SK-N-MC (cell line): ENCODE measurements around the gene PRRX1.
A peak's percentile ranks its signal among the peaks of the same experiment; 100 is the strongest.

Experiments
- DNase-seq: peaks from one replicate; pipeline ENCODE4 v3.0.0-alpha.2; 2011; ENCODE audit warnings: low read depth, low spot score
- H3K27ac ChIP-seq: fragments of 200-600 bp; sonication (generic); 2 replicates; pipeline ENCODE4 v1.5.1; 2016; ENCODE audit warnings: mixed run types
- H3K36me3 ChIP-seq: fragments of 200-600 bp; sonication (generic); 2 replicates; pipeline ENCODE4 v1.6.1; 2017; ENCODE audit warnings: antibody characterized with exemption, low read length, mixed read lengths; ENCODE audit not compliant: insufficient read depth
- H3K4me3 ChIP-seq: fragments of 200-600 bp; sonication (generic); 2 replicates; pipeline ENCODE4 v1.5.1; 2016
- H3K9ac ChIP-seq: fragments of 200-600 bp; sonication (generic); 2 replicates; pipeline ENCODE4 v1.8.0; 2017; ENCODE audit warnings: mixed run types, mixed read lengths; ENCODE audit not compliant: insufficient read length
- H3K9me3 ChIP-seq: fragments of 200-600 bp; sonication (generic); 2 replicates; pipeline ENCODE4 v1.6.1; 2017; ENCODE audit warnings: low read depth, mild to moderate bottlenecking, antibody characterized with exemption, low read length, moderate library complexity, mixed read lengths
- EZH2 ChIP-seq: fragments of 200-600 bp; sonication (generic); IDR thresholded peaks from one replicate; pipeline ENCODE4 v1.6.1; 2017; ENCODE audit warnings: antibody characterized with exemption
- FOXP2 ChIP-seq: optimal IDR thresholded peaks from 2 replicates; pipeline ENCODE3; 2011; ENCODE audit warnings: mild to moderate bottlenecking, moderate library complexity; ENCODE audit not compliant: insufficient read depth; ENCODE audit errors: extremely low read length, control extremely low read depth
- POLR2AphosphoS5 ChIP-seq: IDR thresholded peaks from 2 replicates; pipeline ENCODE4 v1.6.1; 2012; ENCODE audit warnings: mild to moderate bottlenecking, low read depth, low read length, borderline replicate concordance

The PRRX1 gene

DNA sequence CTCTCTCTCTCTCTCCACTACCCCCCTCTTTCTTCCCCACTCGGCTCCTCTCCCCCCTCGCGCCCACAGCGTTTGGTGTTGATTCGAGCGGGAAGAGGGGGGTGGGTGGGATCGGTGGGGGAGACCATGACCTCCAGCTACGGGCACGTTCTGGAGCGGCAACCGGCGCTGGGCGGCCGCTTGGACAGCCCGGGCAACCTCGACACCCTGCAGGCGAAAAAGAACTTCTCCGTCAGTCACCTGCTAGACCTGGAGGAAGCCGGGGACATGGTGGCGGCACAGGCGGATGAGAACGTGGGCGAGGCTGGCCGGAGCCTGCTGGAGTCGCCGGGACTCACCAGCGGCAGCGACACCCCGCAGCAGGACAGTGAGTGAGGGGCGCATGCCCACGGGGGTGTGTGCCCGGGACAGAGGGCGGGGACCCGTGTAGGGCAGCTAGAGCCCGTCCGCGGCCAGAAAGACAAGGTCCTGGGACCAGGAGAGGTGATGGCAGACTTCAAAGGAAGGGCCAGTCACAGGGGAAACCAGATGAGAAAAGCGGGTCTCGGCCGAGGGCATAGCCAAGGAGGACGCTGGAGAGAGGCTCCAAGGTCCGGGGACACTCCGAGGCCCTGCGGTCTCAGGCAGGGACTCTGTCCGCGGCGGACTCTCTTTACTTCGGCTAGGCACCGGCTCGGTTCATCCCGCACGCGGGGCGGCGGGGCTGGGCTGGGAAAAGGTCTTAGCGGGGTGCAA is at the start of gene PRRX1:
TSS of gene PRRX1 (plus strand) at position 39 of the 735 bp plus-strand sequence. CDS start at position 127, 88 bp downstream.
- Histone ChIP-seq H3K4me3 (peak within 1 kb of the TSS; percentile 95), H3K36me3 (no peaks in the 10 kb centered on the region), H3K9me3 (no peaks in the 10 kb centered on the region), H3K9ac (peak within 1 kb of the TSS; percentile 85), H3K27ac (peak within 1 kb of the TSS; percentile 92)
- DNase-seq = no peak
- TF ChIP-seq POLR2AphosphoS5 (no peak), FOXP2 (no peak)

DNA sequence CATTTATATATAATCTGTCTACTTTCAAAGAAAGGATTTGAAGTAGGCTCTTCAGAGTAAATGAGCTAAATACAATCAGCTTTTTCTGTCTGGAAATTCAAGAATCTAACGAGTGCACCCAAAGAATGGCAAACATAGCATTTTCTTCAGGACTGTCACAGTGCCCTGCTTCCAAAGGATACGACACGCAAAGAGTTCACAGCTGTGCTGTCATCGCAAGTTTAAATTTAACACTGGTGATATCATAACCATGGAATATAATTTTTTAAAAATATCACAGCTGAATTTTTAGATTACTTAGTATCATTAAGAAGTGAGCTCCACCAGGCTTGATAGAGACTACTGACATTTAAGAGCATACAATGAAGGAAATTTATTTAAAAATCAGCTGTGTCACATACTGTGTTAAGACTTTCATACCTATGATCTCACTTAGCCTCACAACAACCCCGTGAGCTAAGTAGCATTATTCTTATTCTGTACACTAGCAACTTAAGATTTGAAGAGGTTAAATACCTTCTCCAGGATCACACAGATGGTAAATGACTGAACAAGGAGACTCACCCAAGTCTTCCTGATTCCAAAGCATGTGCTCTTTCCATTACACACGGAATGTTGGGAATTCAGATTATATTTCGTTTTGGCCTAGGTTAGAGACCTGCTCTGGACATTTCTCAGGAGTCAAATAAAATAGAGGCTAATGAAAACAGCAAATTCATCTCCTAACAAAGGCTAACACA is 46.2 kb upstream of the PRRX1 start:
- H3K36me3 ChIP-seq = no peaks in the 10 kb centered on the region
- no peak overlapping the region for H3K4me3 ChIP-seq
- H3K9ac ChIP-seq = no peak overlapping the region
- H3K27ac ChIP-seq = no peak overlapping the region
- no peak for DNase-seq
- TF ChIP-seq EZH2 (no peak), FOXP2 (no peak), POLR2AphosphoS5 (no peak)
- no peaks in the 10 kb centered on the region for H3K9me3 ChIP-seq

- Histone ChIP-seq H3K4me3 (no peak overlapping the region), H3K9ac (no peak overlapping the region), H3K36me3 (no peaks in the 10 kb centered on the region), H3K9me3 (no peaks in the 10 kb centered on the region), H3K27ac (no peak overlapping the region)
- no peak for TF ChIP-seq EZH2
- TF ChIP-seq POLR2AphosphoS5 = no peak
- no peak for TF ChIP-seq FOXP2
- DNase-seq = no peak
Observed at GRCh38 chr1:170618421-170618820, 45.5 kb upstream of the PRRX1 start.

GRCh38 chr1:170619241-170620028 is 44.5 kb upstream of the PRRX1 start:
- peak overlapping the region; percentile 84 for H3K27ac ChIP-seq
- H3K9ac ChIP-seq = no peak overlapping the region
- DNase-seq = peak; percentile 39
- TF ChIP-seq POLR2AphosphoS5 (no peak; the same call in 1 of the 2 replicates), EZH2 (no peak), FOXP2 (no peak)
- no peaks in the 10 kb centered on the region for H3K9me3 ChIP-seq
- H3K36me3 ChIP-seq = no peaks in the 10 kb centered on the region
- peak overlapping the region; percentile 27; the same call in 1 of the 2 replicates for H3K4me3 ChIP-seq

DNA sequence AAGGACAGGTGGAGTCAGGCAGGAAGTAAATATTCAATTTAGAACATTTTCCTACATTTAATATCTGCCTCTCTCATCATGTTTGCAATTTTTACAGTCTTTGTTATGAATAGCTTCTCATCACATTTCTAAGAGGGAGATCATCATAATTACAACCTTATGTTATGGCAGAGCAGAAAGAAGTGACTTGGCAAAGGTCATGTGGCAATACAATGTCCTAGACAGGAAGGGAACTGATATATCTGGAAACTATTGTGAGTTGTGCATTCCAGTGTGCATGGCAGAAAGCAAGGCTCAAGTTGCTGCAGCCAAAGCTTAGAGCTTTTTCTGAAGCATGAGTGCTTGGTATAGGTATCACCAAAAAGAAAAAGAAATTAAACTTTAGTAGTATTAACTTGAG is 43.8 kb upstream of the PRRX1 start:
- Histone ChIP-seq H3K4me3 (0 out of 2 replicates have a peak overlapping the region, but pooled peaks have one; percentile 9), H3K9me3 (no peaks in the 10 kb centered on the region), H3K36me3 (no peaks in the 10 kb centered on the region), H3K27ac (peak overlapping the region; percentile 84), H3K9ac (no peak overlapping the region)
- no peak for TF ChIP-seq EZH2
- no peak for TF ChIP-seq POLR2AphosphoS5
- TF ChIP-seq FOXP2 = no peak
- DNase-seq = no peak

GRCh38 chr1:170623171-170623570 is 40.8 kb upstream of the PRRX1 start:
- DNase-seq = no peak
- no peak overlapping the region for H3K9ac ChIP-seq
- no peak overlapping the region for H3K27ac ChIP-seq
- no peak overlapping the region for H3K4me3 ChIP-seq
- TF ChIP-seq EZH2 (no peak), POLR2AphosphoS5 (no peak), FOXP2 (no peak)
- H3K9me3 ChIP-seq = no peaks in the 10 kb centered on the region
- H3K36me3 ChIP-seq = no peaks in the 10 kb centered on the region

DNA sequence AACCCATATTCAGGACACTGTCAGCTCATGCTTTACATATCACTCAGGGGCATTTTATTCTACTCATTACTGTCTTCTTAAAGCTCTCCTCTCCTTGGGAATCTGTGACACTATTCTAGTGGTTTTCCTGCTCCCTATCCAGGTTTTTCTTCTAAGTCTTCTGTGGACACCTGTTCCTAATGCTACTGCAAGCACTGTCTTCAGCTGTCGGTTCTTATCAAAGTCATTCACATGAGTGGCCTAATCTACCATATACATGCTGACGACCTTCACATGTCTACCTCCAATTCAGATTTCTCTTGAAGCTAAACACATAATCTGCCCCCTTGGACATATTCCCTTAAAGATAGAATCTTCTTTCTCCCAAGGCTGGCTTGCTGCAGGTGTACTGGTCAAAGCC is 39.8 kb upstream of the PRRX1 start:
- H3K9ac ChIP-seq = no peak overlapping the region
- DNase-seq = no peak
- TF ChIP-seq POLR2AphosphoS5 (no peak), FOXP2 (no peak), EZH2 (no peak)
- H3K9me3 ChIP-seq = no peaks in the 10 kb centered on the region
- no peak overlapping the region for H3K4me3 ChIP-seq
- H3K36me3 ChIP-seq = no peaks in the 10 kb centered on the region
- H3K27ac ChIP-seq = no peak overlapping the region

GRCh38 chr1:170630977-170631376 is 33.0 kb upstream of the PRRX1 start:
- DNase-seq = no peak
- Histone ChIP-seq H3K36me3 (no peaks in the 10 kb centered on the region), H3K9ac (no peak overlapping the region), H3K9me3 (no peaks in the 10 kb centered on the region), H3K4me3 (no peak overlapping the region), H3K27ac (no peak overlapping the region)
- TF ChIP-seq POLR2AphosphoS5 = no peak
- no peak for TF ChIP-seq FOXP2
